WI38 (cell line): Measurements from ENCODE around the gene PDLIM7.

ENCODE experiments used
- H3K4me3 ChIP-seq: 2 replicates; pipeline ENCODE4 v1.5.1; 2011; ENCODE audit warnings: low read depth, mild to moderate bottlenecking, control low read depth, low read length
- CTCF ChIP-seq: IDR thresholded peaks from 2 replicates; pipeline ENCODE4 v1.5.1; 2012; ENCODE audit warnings: low read depth, mild to moderate bottlenecking, control low read depth, low read length

Gene PDLIM7

GRCh38 chr5:177491983-177492746 lies 5.2 kb downstream of the PDLIM7 start:
- H3K4me3 ChIP-seq: no peak overlapping the region
- no peak for TF ChIP-seq CTCF

GRCh38 chr5:177491429-177491945 lies 5.9 kb downstream of the PDLIM7 start:
- no peak overlapping the region for H3K4me3 ChIP-seq
- peak; percentile 79 for TF ChIP-seq CTCF

GRCh38 chr5:177490992-177491391 lies 6.4 kb downstream of the PDLIM7 start:
- no peak for TF ChIP-seq CTCF
- H3K4me3 ChIP-seq: no peak overlapping the region

- H3K4me3 ChIP-seq: no peak overlapping the region
- no peak for TF ChIP-seq CTCF
These were observed 7.0 kb downstream of the PDLIM7 start for GRCh38 chr5:177490311-177490991.

- H3K4me3 ChIP-seq: no peak overlapping the region
These were observed 8.2 kb downstream of the PDLIM7 start for GRCh38 chr5:177489119-177489716.

GRCh38 chr5:177487975-177488374 lies 9.4 kb downstream of the PDLIM7 start:
- TF ChIP-seq CTCF: no peak
- H3K4me3 ChIP-seq: no peak overlapping the region

More at GRCh38 chr5:177489119-177489716, 8.2 kb downstream of the PDLIM7 start:
- no peak for TF ChIP-seq CTCF

GRCh38 chr5:177487144-177487543 lies 10.3 kb downstream of the PDLIM7 start:
- TF ChIP-seq CTCF: no peak
- no peak overlapping the region for H3K4me3 ChIP-seq
